Uterus (tissue), 2 donors: ENCODE results near the gene ADGRG7.

ENCODE experiments used
- CTCF ChIP-seq, 4 experiments: fragments of 200-600 bp in 2 of 4; fragments of 450-650 bp in 2 of 4; sonication (generic) in 2 of 4; IDR thresholded peaks; one replicate each; pipeline ENCODE4 v1.5.1; 2016 to 2019; ENCODE audit warnings: antibody characterized with exemption in 4 of 4, mild to moderate bottlenecking in 2 of 4, moderate library complexity in 1 of 4
- POLR2A ChIP-seq, 2 donors: fragments of 450-650 bp; IDR thresholded peaks; one replicate each; pipeline ENCODE4 v1.6.1; 2016; ENCODE audit warnings: antibody characterized with exemption in 2 of 2, mild to moderate bottlenecking in 1 of 2, moderate library complexity in 1 of 2

DNA sequence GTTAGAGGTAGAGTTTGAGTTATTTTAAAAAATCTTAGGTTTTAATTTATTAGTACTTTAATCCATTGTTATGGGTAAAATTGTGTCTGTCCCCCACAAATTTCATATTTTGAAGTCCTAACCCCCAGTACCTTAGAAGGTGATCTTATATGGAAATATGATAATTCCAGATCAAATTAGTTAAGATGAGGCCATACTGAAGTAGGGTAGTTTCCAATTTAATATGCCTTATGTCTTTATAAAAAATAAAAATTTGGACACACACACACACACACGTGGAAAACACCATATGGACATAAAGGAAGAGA, 18.6 kb upstream of the ADGRG7 start:
- no peak for TF ChIP-seq CTCF (IDR thresholded peaks at IDR 0.05)
- no peak for TF ChIP-seq POLR2A (IDR thresholded peaks at IDR 0.05)
